ENCODE results near the gene SH3RF2.

GRCh38 chr5:145925803-145926202 lies 10.6 kb upstream of the SH3RF2 start:
- TF ChIP-seq, protein P1, sequence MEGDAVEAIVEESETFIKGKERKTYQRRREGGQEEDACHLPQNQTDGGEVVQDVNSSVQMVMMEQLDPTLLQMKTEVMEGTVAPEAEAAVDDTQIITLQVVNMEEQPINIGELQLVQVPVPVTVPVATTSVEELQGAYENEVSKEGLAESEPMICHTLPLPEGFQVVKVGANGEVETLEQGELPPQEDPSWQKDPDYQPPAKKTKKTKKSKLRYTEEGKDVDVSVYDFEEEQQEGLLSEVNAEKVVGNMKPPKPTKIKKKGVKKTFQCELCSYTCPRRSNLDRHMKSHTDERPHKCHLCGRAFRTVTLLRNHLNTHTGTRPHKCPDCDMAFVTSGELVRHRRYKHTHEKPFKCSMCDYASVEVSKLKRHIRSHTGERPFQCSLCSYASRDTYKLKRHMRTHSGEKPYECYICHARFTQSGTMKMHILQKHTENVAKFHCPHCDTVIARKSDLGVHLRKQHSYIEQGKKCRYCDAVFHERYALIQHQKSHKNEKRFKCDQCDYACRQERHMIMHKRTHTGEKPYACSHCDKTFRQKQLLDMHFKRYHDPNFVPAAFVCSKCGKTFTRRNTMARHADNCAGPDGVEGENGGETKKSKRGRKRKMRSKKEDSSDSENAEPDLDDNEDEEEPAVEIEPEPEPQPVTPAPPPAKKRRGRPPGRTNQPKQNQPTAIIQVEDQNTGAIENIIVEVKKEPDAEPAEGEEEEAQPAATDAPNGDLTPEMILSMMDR (IDR thresholded peaks at IDR 0.05) = no peak
- TF ChIP-seq POLR2A (IDR thresholded peaks at IDR 0.05) = no peak

Data from ovary (tissue), 3 donors.